H1 (cell line): ENCODE measurements around the gene TCAP. TPM values are rescaled to one million over a fixed set of nuclear protein-coding genes. Genes with fewer than 3 reads are reported as not detected.

Experiments
- BACH1 ChIP-seq: IDR thresholded peaks from 2 replicates; pipeline ENCODE4 v1.6.1; 2012; ENCODE audit warnings: low read length, improper control_type of control experiment
- CBX8 ChIP-seq: fragments of 300-800, 300-1000 bp; sonication (generic); IDR thresholded peaks from 2 replicates; pipeline ENCODE4 v1.7.1; 2016; ENCODE audit warnings: low read depth, low read length, borderline replicate concordance
- CREB1 ChIP-seq: IDR thresholded peaks from 2 replicates; pipeline ENCODE4 v1.6.1; 2012; ENCODE audit warnings: inconsistent platforms
- EP300 ChIP-seq, 2 experiments: IDR thresholded peaks; 1 replicate in 1 of 2; 2 replicates in 1 of 2; pipeline ENCODE4 v1.6.1; 2011 to 2012; ENCODE audit warnings: low read depth in 2 of 2, low read length in 2 of 2, mild to moderate bottlenecking in 2 of 2, borderline replicate concordance in 1 of 2, inconsistent platforms in 1 of 2, moderate library complexity in 1 of 2
- YY1 ChIP-seq: IDR thresholded peaks from 2 replicates; pipeline ENCODE4 v1.6.1; 2011; ENCODE audit warnings: low read depth, mild to moderate bottlenecking, low read length
- polyA plus RNA-seq, 7 experiments: library from polyadenylated mRNA; depleted of rRNA in 3 of 7; stranded (reverse) in 5 of 7; unstranded in 2 of 7; fragments of >200 nt in 5 of 7; fragments of 200-250 nt in 2 of 7; gene quantifications; 1 replicate in 5 of 7; 2 replicates in 1 of 7; 4 replicates in 1 of 7; pipeline versions ENCODE4 v1.2.1 to v1.2.3, GENCODE V29; 2011 to 2013; ENCODE audit warnings: missing spikeins in 2 of 7, mixed read lengths in 2 of 7
- total RNA-seq: library from RNA; stranded (reverse); fragmentation: NEBNext Ultra II Directional; extraction: Animal tissue kit (Norgen Biotek cat#: 25700); gene quantifications from 2 replicates; pipeline ENCODE4 v1.2.1, GENCODE V29; 2021
- TF ChIP-seq, protein P1 (sequence below): fragments of 300-600 bp; sonication (generic); IDR thresholded peaks from 2 replicates; pipeline ENCODE4 v1.7.1; 2012; ENCODE audit warnings: low read length, moderate library complexity, mild to moderate bottlenecking, inconsistent platforms; ENCODE audit not compliant: insufficient replicate concordance
- TF ChIP-seq, protein P2 (sequence below): IDR thresholded peaks from 2 replicates; pipeline ENCODE4 v1.6.1; 2011; ENCODE audit warnings: low read depth, mild to moderate bottlenecking, low read length; ENCODE audit not compliant: insufficient read depth
- TF ChIP-seq, protein P3 (sequence below): IDR thresholded peaks from 2 replicates; pipeline ENCODE4 v1.6.1; 2012; ENCODE audit warnings: inconsistent platforms

The TCAP gene
- total and polyA plus RNA-seq, 2 of the 8 experiments (the other 6 are each of a cell fraction or from before 2014, with no cell fraction given), result 0.82 to 1.4 TPM

DNA sequence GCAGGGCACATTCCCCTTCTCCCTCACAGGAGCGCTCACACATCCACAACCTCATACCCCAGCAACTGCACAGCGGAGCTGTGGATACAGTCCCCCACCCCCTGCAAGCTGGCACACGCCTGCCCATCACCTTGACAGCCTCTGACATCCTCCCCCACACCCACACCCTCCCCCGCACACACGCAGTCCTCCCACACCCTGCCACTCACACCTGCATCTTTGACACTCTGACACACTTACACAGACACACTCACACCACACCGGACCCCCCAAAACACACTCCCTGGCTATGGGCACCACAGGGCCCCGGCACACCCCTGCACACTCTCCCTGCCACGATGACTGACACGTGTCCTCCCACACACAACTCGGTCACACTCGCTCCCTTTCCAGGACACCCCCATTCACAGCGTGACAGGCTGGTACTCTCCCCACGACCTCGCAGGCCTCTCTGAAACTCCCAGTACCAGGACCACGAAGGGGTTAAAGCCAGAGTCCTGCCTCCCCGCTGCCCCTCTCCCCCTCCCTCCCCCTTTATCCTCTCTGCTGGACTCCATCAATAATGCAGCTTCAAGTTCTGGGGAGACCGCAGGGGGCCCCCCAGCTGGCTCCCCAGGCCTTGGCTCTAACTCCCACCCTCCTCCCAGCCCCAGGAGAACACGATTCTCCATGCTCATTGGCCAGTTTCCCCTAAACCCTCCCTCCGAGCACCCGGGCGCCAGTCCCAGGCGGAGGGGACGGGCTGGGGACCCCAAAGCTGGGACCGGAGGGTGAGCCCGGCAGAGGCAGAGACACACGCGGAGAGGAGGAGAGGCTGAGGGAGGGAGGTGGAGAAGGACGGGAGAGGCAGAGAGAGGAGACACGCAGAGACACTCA is 38.7 kb upstream of the TCAP start, which contains the start of gene PPP1R1B (continued):
- TF ChIP-seq, protein P1, sequence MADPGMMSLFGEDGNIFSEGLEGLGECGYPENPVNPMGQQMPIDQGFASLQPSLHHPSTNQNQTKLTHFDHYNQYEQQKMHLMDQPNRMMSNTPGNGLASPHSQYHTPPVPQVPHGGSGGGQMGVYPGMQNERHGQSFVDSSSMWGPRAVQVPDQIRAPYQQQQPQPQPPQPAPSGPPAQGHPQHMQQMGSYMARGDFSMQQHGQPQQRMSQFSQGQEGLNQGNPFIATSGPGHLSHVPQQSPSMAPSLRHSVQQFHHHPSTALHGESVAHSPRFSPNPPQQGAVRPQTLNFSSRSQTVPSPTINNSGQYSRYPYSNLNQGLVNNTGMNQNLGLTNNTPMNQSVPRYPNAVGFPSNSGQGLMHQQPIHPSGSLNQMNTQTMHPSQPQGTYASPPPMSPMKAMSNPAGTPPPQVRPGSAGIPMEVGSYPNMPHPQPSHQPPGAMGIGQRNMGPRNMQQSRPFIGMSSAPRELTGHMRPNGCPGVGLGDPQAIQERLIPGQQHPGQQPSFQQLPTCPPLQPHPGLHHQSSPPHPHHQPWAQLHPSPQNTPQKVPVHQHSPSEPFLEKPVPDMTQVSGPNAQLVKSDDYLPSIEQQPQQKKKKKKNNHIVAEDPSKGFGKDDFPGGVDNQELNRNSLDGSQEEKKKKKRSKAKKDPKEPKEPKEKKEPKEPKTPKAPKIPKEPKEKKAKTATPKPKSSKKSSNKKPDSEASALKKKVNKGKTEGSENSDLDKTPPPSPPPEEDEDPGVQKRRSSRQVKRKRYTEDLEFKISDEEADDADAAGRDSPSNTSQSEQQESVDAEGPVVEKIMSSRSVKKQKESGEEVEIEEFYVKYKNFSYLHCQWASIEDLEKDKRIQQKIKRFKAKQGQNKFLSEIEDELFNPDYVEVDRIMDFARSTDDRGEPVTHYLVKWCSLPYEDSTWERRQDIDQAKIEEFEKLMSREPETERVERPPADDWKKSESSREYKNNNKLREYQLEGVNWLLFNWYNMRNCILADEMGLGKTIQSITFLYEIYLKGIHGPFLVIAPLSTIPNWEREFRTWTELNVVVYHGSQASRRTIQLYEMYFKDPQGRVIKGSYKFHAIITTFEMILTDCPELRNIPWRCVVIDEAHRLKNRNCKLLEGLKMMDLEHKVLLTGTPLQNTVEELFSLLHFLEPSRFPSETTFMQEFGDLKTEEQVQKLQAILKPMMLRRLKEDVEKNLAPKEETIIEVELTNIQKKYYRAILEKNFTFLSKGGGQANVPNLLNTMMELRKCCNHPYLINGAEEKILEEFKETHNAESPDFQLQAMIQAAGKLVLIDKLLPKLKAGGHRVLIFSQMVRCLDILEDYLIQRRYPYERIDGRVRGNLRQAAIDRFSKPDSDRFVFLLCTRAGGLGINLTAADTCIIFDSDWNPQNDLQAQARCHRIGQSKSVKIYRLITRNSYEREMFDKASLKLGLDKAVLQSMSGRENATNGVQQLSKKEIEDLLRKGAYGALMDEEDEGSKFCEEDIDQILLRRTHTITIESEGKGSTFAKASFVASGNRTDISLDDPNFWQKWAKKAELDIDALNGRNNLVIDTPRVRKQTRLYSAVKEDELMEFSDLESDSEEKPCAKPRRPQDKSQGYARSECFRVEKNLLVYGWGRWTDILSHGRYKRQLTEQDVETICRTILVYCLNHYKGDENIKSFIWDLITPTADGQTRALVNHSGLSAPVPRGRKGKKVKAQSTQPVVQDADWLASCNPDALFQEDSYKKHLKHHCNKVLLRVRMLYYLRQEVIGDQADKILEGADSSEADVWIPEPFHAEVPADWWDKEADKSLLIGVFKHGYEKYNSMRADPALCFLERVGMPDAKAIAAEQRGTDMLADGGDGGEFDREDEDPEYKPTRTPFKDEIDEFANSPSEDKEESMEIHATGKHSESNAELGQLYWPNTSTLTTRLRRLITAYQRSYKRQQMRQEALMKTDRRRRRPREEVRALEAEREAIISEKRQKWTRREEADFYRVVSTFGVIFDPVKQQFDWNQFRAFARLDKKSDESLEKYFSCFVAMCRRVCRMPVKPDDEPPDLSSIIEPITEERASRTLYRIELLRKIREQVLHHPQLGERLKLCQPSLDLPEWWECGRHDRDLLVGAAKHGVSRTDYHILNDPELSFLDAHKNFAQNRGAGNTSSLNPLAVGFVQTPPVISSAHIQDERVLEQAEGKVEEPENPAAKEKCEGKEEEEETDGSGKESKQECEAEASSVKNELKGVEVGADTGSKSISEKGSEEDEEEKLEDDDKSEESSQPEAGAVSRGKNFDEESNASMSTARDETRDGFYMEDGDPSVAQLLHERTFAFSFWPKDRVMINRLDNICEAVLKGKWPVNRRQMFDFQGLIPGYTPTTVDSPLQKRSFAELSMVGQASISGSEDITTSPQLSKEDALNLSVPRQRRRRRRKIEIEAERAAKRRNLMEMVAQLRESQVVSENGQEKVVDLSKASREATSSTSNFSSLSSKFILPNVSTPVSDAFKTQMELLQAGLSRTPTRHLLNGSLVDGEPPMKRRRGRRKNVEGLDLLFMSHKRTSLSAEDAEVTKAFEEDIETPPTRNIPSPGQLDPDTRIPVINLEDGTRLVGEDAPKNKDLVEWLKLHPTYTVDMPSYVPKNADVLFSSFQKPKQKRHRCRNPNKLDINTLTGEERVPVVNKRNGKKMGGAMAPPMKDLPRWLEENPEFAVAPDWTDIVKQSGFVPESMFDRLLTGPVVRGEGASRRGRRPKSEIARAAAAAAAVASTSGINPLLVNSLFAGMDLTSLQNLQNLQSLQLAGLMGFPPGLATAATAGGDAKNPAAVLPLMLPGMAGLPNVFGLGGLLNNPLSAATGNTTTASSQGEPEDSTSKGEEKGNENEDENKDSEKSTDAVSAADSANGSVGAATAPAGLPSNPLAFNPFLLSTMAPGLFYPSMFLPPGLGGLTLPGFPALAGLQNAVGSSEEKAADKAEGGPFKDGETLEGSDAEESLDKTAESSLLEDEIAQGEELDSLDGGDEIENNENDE, result no peak
- TF ChIP-seq BACH1 (peak; percentile 34; the same call in 1 of the 2 replicates), EP300 (IDR thresholded peaks at IDR 0.05; ENCODE audit: borderline replicate concordance in 1 of 2, low read depth in 2 of 2, low read length in 2 of 2) (no peak), CREB1 (no peak), YY1 (no peak), CBX8 (no peak)
- TF ChIP-seq, protein P2, sequence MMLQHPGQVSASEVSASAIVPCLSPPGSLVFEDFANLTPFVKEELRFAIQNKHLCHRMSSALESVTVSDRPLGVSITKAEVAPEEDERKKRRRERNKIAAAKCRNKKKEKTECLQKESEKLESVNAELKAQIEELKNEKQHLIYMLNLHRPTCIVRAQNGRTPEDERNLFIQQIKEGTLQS, result no peak
- TF ChIP-seq, protein P3, sequence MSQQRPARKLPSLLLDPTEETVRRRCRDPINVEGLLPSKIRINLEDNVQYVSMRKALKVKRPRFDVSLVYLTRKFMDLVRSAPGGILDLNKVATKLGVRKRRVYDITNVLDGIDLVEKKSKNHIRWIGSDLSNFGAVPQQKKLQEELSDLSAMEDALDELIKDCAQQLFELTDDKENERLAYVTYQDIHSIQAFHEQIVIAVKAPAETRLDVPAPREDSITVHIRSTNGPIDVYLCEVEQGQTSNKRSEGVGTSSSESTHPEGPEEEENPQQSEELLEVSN, result no peak
